ENCODE data around the gene FLOT2. TPM values are rescaled to one million over a fixed set of nuclear protein-coding genes. Genes with fewer than 3 reads are reported as not detected.
"Not testable (repeated sequence)": the region's sequence is repeated elsewhere in the genome, so short reads cannot be mapped to it uniquely, and the experiment has no call there.

The FLOT2 gene
- total RNA-seq, 1 experiment from 2014 or later: 126 TPM

DNA sequence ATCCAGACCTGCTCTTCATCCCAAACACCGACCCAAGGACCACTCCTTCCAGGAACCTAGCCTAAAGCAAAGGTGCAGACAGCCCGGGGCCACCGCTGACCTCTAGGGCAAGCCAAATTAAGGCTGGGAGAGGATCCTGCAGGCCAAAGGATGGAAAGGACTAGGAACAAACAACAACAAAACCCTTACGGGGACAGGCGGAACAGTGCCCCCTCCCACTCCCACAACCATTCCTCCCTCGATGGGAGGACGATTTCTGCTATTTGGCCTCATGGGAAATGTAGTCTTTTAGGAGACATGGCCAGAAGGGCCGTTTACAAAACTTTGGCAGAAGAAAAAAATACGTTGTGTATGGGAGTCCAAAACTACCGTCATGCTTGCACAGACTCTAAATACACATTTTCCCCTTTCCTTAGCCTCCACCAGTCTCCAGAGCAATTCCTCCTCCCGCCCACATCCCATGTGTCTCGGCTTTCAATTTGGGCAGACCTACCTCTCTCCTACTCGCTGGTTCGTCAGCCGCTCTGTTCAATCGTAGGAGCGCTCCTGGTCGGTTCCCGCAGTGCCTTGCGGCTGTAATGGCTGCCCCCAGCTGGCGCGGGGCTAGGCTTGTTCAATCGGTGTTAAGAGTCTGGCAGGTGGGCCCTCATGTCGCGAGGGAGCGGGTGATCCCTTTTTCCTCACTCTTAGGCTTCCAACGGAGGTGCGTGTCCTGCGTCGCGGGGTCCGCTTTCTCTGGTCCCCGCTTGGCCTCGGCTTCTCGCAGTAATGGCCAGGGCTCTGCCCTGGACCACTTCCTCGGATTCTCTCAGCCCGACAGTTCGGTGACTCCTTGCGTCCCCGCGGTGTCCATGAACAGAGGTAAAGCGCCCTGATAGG, 42.8 kb downstream of the FLOT2 start, which contains the start of gene ERAL1:
ERAL1 (plus strand) TSS at position 560 of the 879 bp plus-strand sequence; CDS start at position 579, 19 bp downstream.
- peak; percentile 93 for DNase-seq (ENCODE audit: unreplicated experiment)
- Mint-ChIP-seq H3K27me3 (ENCODE audit: insufficient read depth, unreplicated experiment) (no peaks in the 10 kb centered on the region), H3K9me3 (ENCODE audit: unreplicated experiment) (no peaks in the 10 kb centered on the region), H3K27ac (ENCODE audit: low read depth, unreplicated experiment) (peak within 1 kb of the TSS; percentile 87), H3K4me3 (ENCODE audit: unreplicated experiment) (peak within 1 kb of the TSS; percentile 90), H3K36me3 (ENCODE audit: insufficient read depth, unreplicated experiment) (peaks cover 33% of the 10 kb centered on the region), H3K4me1 (ENCODE audit: insufficient read depth, unreplicated experiment) (no peaks in the 10 kb centered on the region)
- BruUV-seq (replicated peaks): no TSS peak
- TF ChIP-seq CTCF (IDR thresholded peaks at IDR 0.05; ENCODE audit: unreplicated experiment): no peak
- POLR2A ChIA-PET: interaction anchor here (0.6 to 1.4 kb wide), 7 partner anchors 12 to 845 kb away, joined by 3 to 6 read pairs (median 3); partner anchors contain the start of gene FAM222B
- CTCF ChIA-PET: interaction anchor here (0.7 to 1.1 kb wide), 2 partner anchors 63 to 93 kb away, joined by 3 read pairs; no protein-coding TSS in a partner anchor
- intact Hi-C loops (cut with micrococcal nuclease): loop anchor here (1.0 to 10.0 kb wide), 2 partner anchors 90 to 91 kb away; no protein-coding TSS in a partner anchor

DNA sequence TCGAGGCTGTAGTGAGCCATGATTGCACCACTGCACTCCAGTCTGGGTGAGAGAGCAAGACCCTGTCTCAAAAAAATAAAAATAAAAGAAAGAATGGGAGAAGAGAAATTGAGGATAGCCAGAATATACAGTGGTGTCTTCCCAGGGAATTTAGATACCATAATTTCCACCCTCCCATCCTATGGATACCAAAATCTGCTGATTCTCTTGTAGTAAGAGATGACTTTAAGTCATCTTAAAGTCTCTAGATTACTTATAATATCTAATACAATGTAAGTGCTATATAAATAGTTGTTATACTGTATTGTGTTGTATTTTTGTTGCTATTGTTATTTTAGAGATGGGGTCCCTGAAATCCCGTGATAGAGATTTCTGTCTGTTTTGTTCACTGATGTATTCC, 44.2 kb downstream of the FLOT2 start:
- ChIA-PET POLR2A (interaction anchor here (0.8 to 1.0 kb wide), 3 partner anchors 10 to 14 kb away, joined by 3 to 4 read pairs (median 3); no protein-coding TSS in a partner anchor), CTCF (no interaction called here)
- no peaks in the 10 kb centered on the region for H3K27me3 Mint-ChIP-seq (ENCODE audit: insufficient read depth, unreplicated experiment)
- H3K4me1 Mint-ChIP-seq (ENCODE audit: insufficient read depth, unreplicated experiment): no peaks in the 10 kb centered on the region
- no peak overlapping the region for H3K4me3 Mint-ChIP-seq (ENCODE audit: unreplicated experiment)
- no peak for TF ChIP-seq CTCF (IDR thresholded peaks at IDR 0.05; ENCODE audit: unreplicated experiment)
- BruUV-seq (replicated peaks): no TSS peak
- no peak overlapping the region for H3K27ac Mint-ChIP-seq (ENCODE audit: low read depth, unreplicated experiment)
- no peak for DNase-seq (ENCODE audit: unreplicated experiment)
- no peaks in the 10 kb centered on the region for H3K9me3 Mint-ChIP-seq (ENCODE audit: unreplicated experiment)
- intact Hi-C loops (cut with micrococcal nuclease): loop anchor here (10.0 kb wide), 1 partner anchor 92 kb away; no protein-coding TSS in a partner anchor
- peaks cover 22% of the 10 kb centered on the region for H3K36me3 Mint-ChIP-seq (ENCODE audit: insufficient read depth, unreplicated experiment)

- intact Hi-C loops (cut with micrococcal nuclease): no loop called here
- ChIA-PET POLR2A (interaction anchor here (0.6 to 0.9 kb wide), 4 partner anchors 10 to 47 kb away, joined by 3 read pairs; no protein-coding TSS in a partner anchor), CTCF (interaction anchor here (0.7 to 1.7 kb wide), 6 partner anchors 9 to 115 kb away, joined by 3 to 7 read pairs (median 3); no protein-coding TSS in a partner anchor)
- Mint-ChIP-seq H3K36me3 (ENCODE audit: insufficient read depth, unreplicated experiment) (peaks cover 1% of the 10 kb centered on the region), H3K4me3 (ENCODE audit: unreplicated experiment) (no peak overlapping the region), H3K27ac (ENCODE audit: low read depth, unreplicated experiment) (no peak overlapping the region), H3K4me1 (ENCODE audit: insufficient read depth, unreplicated experiment) (no peaks in the 10 kb centered on the region), H3K27me3 (ENCODE audit: insufficient read depth, unreplicated experiment) (no peaks in the 10 kb centered on the region), H3K9me3 (ENCODE audit: unreplicated experiment) (no peaks in the 10 kb centered on the region)
- DNase-seq (ENCODE audit: unreplicated experiment): peak; percentile 24
- BruUV-seq (replicated peaks): no TSS peak
- TF ChIP-seq CTCF (IDR thresholded peaks at IDR 0.05; ENCODE audit: unreplicated experiment): no peak
These were observed 48.3 kb downstream of the FLOT2 start for GRCh38 chr17:28849281-28849680.

- H3K27me3 Mint-ChIP-seq (ENCODE audit: insufficient read depth, unreplicated experiment); H3K4me1 Mint-ChIP-seq (ENCODE audit: insufficient read depth, unreplicated experiment); H3K9me3 Mint-ChIP-seq (ENCODE audit: unreplicated experiment); H3K4me3 Mint-ChIP-seq (ENCODE audit: unreplicated experiment); H3K36me3 Mint-ChIP-seq (ENCODE audit: insufficient read depth, unreplicated experiment); H3K27ac Mint-ChIP-seq (ENCODE audit: low read depth, unreplicated experiment); BruUV-seq (replicated peaks); intact Hi-C loops (cut with micrococcal nuclease): not testable (repeated sequence)
- POLR2A ChIA-PET: interaction anchor here (0.6 to 0.9 kb wide), 3 partner anchors 9 to 34 kb away, joined by 3 read pairs; no protein-coding TSS in a partner anchor
- peak; percentile 42 for DNase-seq (ENCODE audit: unreplicated experiment)
- CTCF ChIA-PET: interaction anchor here (0.6 to 1.7 kb wide), 5 partner anchors 34 to 116 kb away, joined by 3 to 7 read pairs (median 3); no protein-coding TSS in a partner anchor
- peak; percentile 44 for TF ChIP-seq CTCF (IDR thresholded peaks at IDR 0.05; ENCODE audit: unreplicated experiment)
These were observed 48.9 kb downstream of the FLOT2 start for GRCh38 chr17:28848667-28849066.

GRCh38 chr17:28846699-28847098, 50.8 kb downstream of the FLOT2 start:
- DNase-seq (ENCODE audit: unreplicated experiment); H3K9me3 Mint-ChIP-seq (ENCODE audit: unreplicated experiment); H3K4me1 Mint-ChIP-seq (ENCODE audit: insufficient read depth, unreplicated experiment); H3K27ac Mint-ChIP-seq (ENCODE audit: low read depth, unreplicated experiment); BruUV-seq (replicated peaks); H3K4me3 Mint-ChIP-seq (ENCODE audit: unreplicated experiment); H3K36me3 Mint-ChIP-seq (ENCODE audit: insufficient read depth, unreplicated experiment); H3K27me3 Mint-ChIP-seq (ENCODE audit: insufficient read depth, unreplicated experiment); intact Hi-C loops (cut with micrococcal nuclease): not testable (repeated sequence)
- POLR2A ChIA-PET: interaction anchor here (0.7 to 1.3 kb wide), 3 partner anchors 36 to 95 kb away, joined by 3 to 5 read pairs (median 4); no protein-coding TSS in a partner anchor
- CTCF ChIA-PET: interaction anchor here (0.6 kb wide), 1 partner anchor 77 kb away, joined by 3 read pairs; no protein-coding TSS in a partner anchor
